PC-3 (cell line): ENCODE results near the gene TLCD2. TPM values are rescaled to one million over a fixed set of nuclear protein-coding genes. Genes with fewer than 3 reads are reported as not detected.

ENCODE experiments used
- ATAC-seq: fragments of 200-7000 bp; cut with Tn5 transposase; 2 replicates; pipeline ENCODE4 v1.9.1; 2020; ENCODE audit warnings: mild to moderate bottlenecking, moderate library complexity
- BruUV-seq: library from RNA; stranded (reverse); fragments of 400-500 nt; replicated peaks from 2 replicates; lab custom pipeline; 2021; lab: Mats Ljungman, UMichigan
- CTCF ChIA-PET: fragments of 300-600 bp; sonication (Branson Sonifier 250); formaldehyde crosslinking; loops from one replicate; lab custom pipeline; 2022; ENCODE audit warnings: antibody characterized with exemption; lab: Charles Lee
- POLR2A ChIA-PET: fragments of 300-600 bp; sonication (Branson Sonifier 250); formaldehyde crosslinking; loops from one replicate; lab custom pipeline; 2022; ENCODE audit warnings: antibody characterized with exemption; ENCODE audit not compliant: unreplicated experiment; lab: Charles Lee
- DNase-seq: peaks from one replicate; pipeline ENCODE4 v3.0.0-alpha.2; 2015
- H2AFZ ChIP-seq: fragments of 300-600 bp; sonication (generic); 2 replicates; pipeline ENCODE4 v1.6.0; 2016; ENCODE audit warnings: antibody characterized with exemption, low read length
- H3F3A ChIP-seq: fragments of 300-600 bp; sonication (generic); one replicate; pipeline ENCODE4 v1.6.0; 2017; ENCODE audit warnings: antibody characterized with exemption, low read length, control low read depth, mild to moderate bottlenecking; ENCODE audit not compliant: unreplicated experiment
- H3K27ac ChIP-seq: fragments of 300-600 bp; sonication (generic); 2 replicates; pipeline ENCODE4 v1.5.1; 2016; ENCODE audit warnings: mild to moderate bottlenecking, low read length
- H3K27me3 ChIP-seq: fragments of 300-600 bp; sonication (generic); 2 replicates; pipeline ENCODE4 v1.6.1; 2016; ENCODE audit warnings: low read length, mixed read lengths
- H3K36me3 ChIP-seq: fragments of 300-600 bp; sonication (generic); 2 replicates; pipeline ENCODE4 v1.6.1; 2016; ENCODE audit warnings: low read depth, mixed run types, low read length, mixed read lengths
- H3K4me1 ChIP-seq: fragments of 300-600 bp; sonication (generic); 2 replicates; pipeline ENCODE4 v1.5.1; 2016; ENCODE audit warnings: low read length; ENCODE audit not compliant: insufficient read depth
- H3K4me2 ChIP-seq: fragments of 300-600 bp; sonication (generic); 2 replicates; pipeline ENCODE4 v1.6.0; 2016; ENCODE audit warnings: low read length
- H3K4me3 ChIP-seq: fragments of 300-600 bp; sonication (generic); 2 replicates; pipeline ENCODE4 v1.5.1; 2016; ENCODE audit warnings: mild to moderate bottlenecking, low read length, mixed read lengths
- H3K79me2 ChIP-seq: fragments of 300-600 bp; sonication (generic); 2 replicates; pipeline ENCODE4 v1.6.1; 2017; ENCODE audit warnings: low read length, mixed read lengths
- H3K9ac ChIP-seq: fragments of 300-600 bp; sonication (generic); 2 replicates; pipeline ENCODE4 v1.6.0; 2016; ENCODE audit warnings: mild to moderate bottlenecking, low read length
- H3K9me2 ChIP-seq: fragments of 300-600 bp; sonication (generic); replicated peaks from 2 replicates; pipeline ENCODE4 v1.6.1; 2016; ENCODE audit warnings: mixed run types, low read length, mixed read lengths
- H3K9me3 ChIP-seq: fragments of 300-600 bp; sonication (generic); 2 replicates; pipeline ENCODE4 v1.6.1; 2016; ENCODE audit warnings: low read length, mixed read lengths
- H4K20me1 ChIP-seq: fragments of 300-600 bp; sonication (generic); 2 replicates; pipeline ENCODE4 v1.6.1; 2016; ENCODE audit warnings: low read length, mixed read lengths
- CTCF ChIP-seq: fragments of 300-600 bp; sonication (generic); conservative IDR thresholded peaks from 2 replicates; pipeline ENCODE4 v1.5.1; 2017; ENCODE audit warnings: antibody characterized with exemption, low read depth, mild to moderate bottlenecking, low read length
- EZH2 ChIP-seq: fragments of 300-600 bp; sonication (generic); IDR thresholded peaks from one replicate; pipeline ENCODE4 v1.6.1; 2017; ENCODE audit warnings: antibody characterized with exemption, mild to moderate bottlenecking, low read length; ENCODE audit not compliant: unreplicated experiment
- EZH2phosphoT487 ChIP-seq: fragments of 300-600 bp; sonication (generic); IDR thresholded peaks from 2 replicates; pipeline ENCODE4 v1.6.1; 2018; ENCODE audit warnings: mild to moderate bottlenecking, antibody characterized with exemption, low read length, borderline replicate concordance
- intact Hi-C: fragments of 100-400 bp; cut with micrococcal nuclease; formaldehyde crosslinking; loops from 2 replicates; pipeline ENCODE4 v1.9.0; 2023
- total RNA-seq: library from RNA; depleted of rRNA; stranded (reverse); fragments of >200 nt; gene quantifications from 2 replicates; pipeline ENCODE4 v1.2.3, GENCODE V29; 2014

TLCD2 gene
- total RNA-seq, 1 experiment from 2014 or later: 0.77 TPM

GRCh38 chr17:1755827-1756262, 45.7 kb upstream of the TLCD2 start:
- Histone ChIP-seq H4K20me1 (no peaks in the 10 kb centered on the region), H3F3A (no peaks in the 10 kb centered on the region), H3K4me3 (no peak overlapping the region), H3K4me2 (no peak overlapping the region), H3K36me3 (no peaks in the 10 kb centered on the region), H3K4me1 (peaks cover 14% of the 10 kb centered on the region), H2AFZ (no peak overlapping the region), H3K9me3 (no peaks in the 10 kb centered on the region), H3K9ac (no peak overlapping the region), H3K79me2 (no peaks in the 10 kb centered on the region), H3K27ac (no peak overlapping the region), H3K27me3 (no peaks in the 10 kb centered on the region), H3K9me2 (no peaks in the 10 kb centered on the region)
- ChIA-PET CTCF (no interaction called here), POLR2A (no interaction called here)
- BruUV-seq: no TSS peak
- DNase-seq: no peak
- TF ChIP-seq CTCF: no peak
- TF ChIP-seq EZH2: no peak
- no peak for TF ChIP-seq EZH2phosphoT487
- no peak for ATAC-seq
- intact Hi-C loops: no loop called here

- Histone ChIP-seq H3K4me1 (peaks cover 14% of the 10 kb centered on the region), H3K4me3 (no peak overlapping the region), H4K20me1 (no peaks in the 10 kb centered on the region), H3K27ac (no peak overlapping the region), H2AFZ (no peak overlapping the region), H3K27me3 (no peaks in the 10 kb centered on the region), H3K9me3 (no peaks in the 10 kb centered on the region), H3K79me2 (no peaks in the 10 kb centered on the region), H3K9ac (no peak overlapping the region), H3F3A (no peaks in the 10 kb centered on the region), H3K9me2 (no peaks in the 10 kb centered on the region), H3K4me2 (no peak overlapping the region), H3K36me3 (no peaks in the 10 kb centered on the region)
- ChIA-PET POLR2A (no interaction called here), CTCF (no interaction called here)
- ATAC-seq (no peak), DNase-seq (no peak)
- BruUV-seq: no TSS peak
- intact Hi-C loops: no loop called here
- TF ChIP-seq EZH2phosphoT487 (no peak), EZH2 (no peak), CTCF (no peak)
These were observed 45.2 kb upstream of the TLCD2 start for GRCh38 chr17:1755252-1755826.

GRCh38 chr17:1754430-1755112, 44.4 kb upstream of the TLCD2 start:
- TF ChIP-seq CTCF (no peak), EZH2 (no peak), EZH2phosphoT487 (no peak)
- no peaks in the 10 kb centered on the region for H3K9me3 ChIP-seq
- no peaks in the 10 kb centered on the region for H3K9me2 ChIP-seq
- H3K27ac ChIP-seq: no peak overlapping the region
- no peak overlapping the region for H2AFZ ChIP-seq
- no peaks in the 10 kb centered on the region for H3K79me2 ChIP-seq
- ATAC-seq: no peak
- H4K20me1 ChIP-seq: no peaks in the 10 kb centered on the region
- H3K9ac ChIP-seq: no peak overlapping the region
- H3K4me3 ChIP-seq: no peak overlapping the region
- H3F3A ChIP-seq: no peaks in the 10 kb centered on the region
- CTCF ChIA-PET: no interaction called here
- H3K36me3 ChIP-seq: no peaks in the 10 kb centered on the region
- POLR2A ChIA-PET: no interaction called here
- no peaks in the 10 kb centered on the region for H3K27me3 ChIP-seq
- no peak for DNase-seq
- no TSS peak for BruUV-seq
- intact Hi-C loops: no loop called here
- peaks cover 14% of the 10 kb centered on the region for H3K4me1 ChIP-seq
- H3K4me2 ChIP-seq: no peak overlapping the region
